K562 (cell line): ENCODE results near the gene TARS1.

ENCODE experiments used
- CTCF ChIP-seq, 3 experiments: IDR thresholded peaks in 2 of 3; conservative IDR thresholded peaks in 1 of 3; 2 replicates each; pipeline ENCODE4 v1.5.1; 2011 to 2012; ENCODE audit warnings: low read length in 3 of 3, mild to moderate bottlenecking in 3 of 3, control low read depth in 2 of 3, improper control_type of control experiment in 1 of 3, inconsistent platforms in 1 of 3, low read depth in 1 of 3, mixed read lengths in 1 of 3, moderate library complexity in 1 of 3; ENCODE audit not compliant: insufficient read depth in 2 of 3
- EP300 ChIP-seq: IDR thresholded peaks from 2 replicates; pipeline ENCODE4 v1.6.1; 2012; ENCODE audit warnings: low read length, improper control_type of control experiment
- ETV5 ChIP-seq: sonication (generic); formaldehyde crosslinking; IDR thresholded peaks from 2 replicates; pipeline ENCODE4 v1.4.0; 2020; ENCODE audit warnings: low read depth, mild to moderate bottlenecking, missing genetic modification reagents
- HMG20B ChIP-seq: fragments of 250-450 bp; sonication (Bioruptor Pico); IDR thresholded peaks from 2 replicates; pipeline ENCODE4 v1.5.0; 2021; ENCODE audit warnings: mild to moderate bottlenecking
- LEF1 ChIP-seq: fragments of 450-650 bp; IDR thresholded peaks from 2 replicates; pipeline ENCODE4 v1.6.1; 2016; ENCODE audit warnings: mild to moderate bottlenecking
- MAX ChIP-seq: sonication (generic); formaldehyde crosslinking; IDR thresholded peaks from 2 replicates; pipeline ENCODE4 v1.9.0; 2022; ENCODE audit warnings: mild to moderate bottlenecking, missing genetic modification reagents
- PTTG1 ChIP-seq: fragments of 450-650 bp; IDR thresholded peaks from 2 replicates; pipeline ENCODE4 v1.6.1; 2016; ENCODE audit warnings: low read depth, mild to moderate bottlenecking, missing genetic modification characterization, missing compliant biosample characterization
- XRCC4 ChIP-seq: IDR thresholded peaks from one replicate; pipeline ENCODE4 v1.6.1; 2011; ENCODE audit not compliant: insufficient read depth, insufficient read length; ENCODE audit errors: extremely low read depth
- ZBTB43 ChIP-seq: sonication (generic); formaldehyde crosslinking; IDR thresholded peaks from 2 replicates; pipeline ENCODE4 v1.8.0; 2023; ENCODE audit warnings: mild to moderate bottlenecking, missing genetic modification reagents
- ZFX ChIP-seq: sonication (generic); formaldehyde crosslinking; IDR thresholded peaks from 2 replicates; pipeline ENCODE4 v1.8.0; 2022; ENCODE audit warnings: mild to moderate bottlenecking, missing genetic modification reagents, moderate library complexity
- ZNF212 ChIP-seq: fragments of 450-650 bp; formaldehyde crosslinking; IDR thresholded peaks from 2 replicates; pipeline ENCODE4 v1.4.0; 2020; ENCODE audit warnings: mild to moderate bottlenecking

- TF ChIP-seq ETV5 (CRISPR knock-in tag) (0 out of 2 replicates have a peak, but pooled peaks have one; percentile 8), ZBTB43 (CRISPR knock-in tag) (no peak), ZFX (CRISPR knock-in tag) (peak; percentile 63), PTTG1 (no peak), XRCC4 (no peak), ZNF212 (CRISPR knock-in tag) (no peak), HMG20B (CRISPR knock-in tag) (no peak), LEF1 (no peak), MAX (CRISPR knock-in tag) (no peak), CTCF (IDR thresholded peaks at IDR 0.05 in 2 of 3, conservative IDR thresholded peaks at IDR 0.05 in 1 of 3; ENCODE audit: insufficient read depth in 2 of 3, low read depth in 1 of 3, low read length in 3 of 3) (no peak), EP300 (no peak)
These were observed 744 bp downstream of the TARS1 start for GRCh38 chr5:33441241-33442177.
